ENCODE data around the gene LRP4. TPM values are rescaled to one million over a fixed set of nuclear protein-coding genes. Genes with fewer than 3 reads are reported as not detected.

LRP4 gene
- total RNA-seq, 2 donors from 2014 or later = 10.6 to 20.4 TPM

DNA sequence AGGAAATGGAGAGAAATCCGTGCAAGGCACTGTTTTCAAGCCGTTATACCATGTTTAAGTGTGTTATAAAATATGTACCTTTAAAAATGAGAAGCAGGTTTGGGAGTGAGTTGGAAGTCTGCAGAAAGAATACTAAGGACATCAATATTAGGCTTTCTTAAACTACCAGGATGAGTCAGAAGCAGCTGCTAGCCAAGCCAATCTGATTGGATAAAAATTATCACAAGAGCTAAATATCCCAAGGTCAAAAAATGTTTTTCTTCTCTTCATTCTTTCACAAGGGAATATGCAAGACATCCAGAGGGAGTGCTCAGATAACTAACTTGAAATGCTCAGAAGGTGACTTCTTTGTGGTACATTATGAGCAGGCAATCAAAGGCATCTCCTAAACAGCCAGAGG is 53.0 kb downstream of the LRP4 start:
- H3K9me3 ChIP-seq = no peaks in the 10 kb centered on the region
- no peak for ATAC-seq
- H3K4me1 ChIP-seq = no peaks in the 10 kb centered on the region
- intact Hi-C loops (cut with DNase I) = no loop called here
- TF ChIP-seq POLR2A (IDR thresholded peaks at IDR 0.05) = no peak
- TF ChIP-seq, protein P1, sequence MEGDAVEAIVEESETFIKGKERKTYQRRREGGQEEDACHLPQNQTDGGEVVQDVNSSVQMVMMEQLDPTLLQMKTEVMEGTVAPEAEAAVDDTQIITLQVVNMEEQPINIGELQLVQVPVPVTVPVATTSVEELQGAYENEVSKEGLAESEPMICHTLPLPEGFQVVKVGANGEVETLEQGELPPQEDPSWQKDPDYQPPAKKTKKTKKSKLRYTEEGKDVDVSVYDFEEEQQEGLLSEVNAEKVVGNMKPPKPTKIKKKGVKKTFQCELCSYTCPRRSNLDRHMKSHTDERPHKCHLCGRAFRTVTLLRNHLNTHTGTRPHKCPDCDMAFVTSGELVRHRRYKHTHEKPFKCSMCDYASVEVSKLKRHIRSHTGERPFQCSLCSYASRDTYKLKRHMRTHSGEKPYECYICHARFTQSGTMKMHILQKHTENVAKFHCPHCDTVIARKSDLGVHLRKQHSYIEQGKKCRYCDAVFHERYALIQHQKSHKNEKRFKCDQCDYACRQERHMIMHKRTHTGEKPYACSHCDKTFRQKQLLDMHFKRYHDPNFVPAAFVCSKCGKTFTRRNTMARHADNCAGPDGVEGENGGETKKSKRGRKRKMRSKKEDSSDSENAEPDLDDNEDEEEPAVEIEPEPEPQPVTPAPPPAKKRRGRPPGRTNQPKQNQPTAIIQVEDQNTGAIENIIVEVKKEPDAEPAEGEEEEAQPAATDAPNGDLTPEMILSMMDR (IDR thresholded peaks at IDR 0.05) = no peak
- peaks cover 0 to 18% of the 10 kb centered on the region in 2 donors for H3K36me3 ChIP-seq (replicated peaks in 1 of 2; ENCODE audit: insufficient read depth in 1 of 2, low read depth in 2 of 2)
- no peaks in the 10 kb centered on the region for H3K27me3 ChIP-seq
- H3K4me3 ChIP-seq = no peak overlapping the region
- 67 to 75% methylated on average over 2 of the region's 2 CpGs for WGBS, 2 donors
- DNase-seq = no peak
- no peak overlapping the region for H3K27ac ChIP-seq

GRCh38 chr11:46860218-46860617 is 58.1 kb downstream of the LRP4 start:
- H3K27ac ChIP-seq = no peak overlapping the region
- H3K27me3 ChIP-seq = no peaks in the 10 kb centered on the region
- WGBS, 2 donors = 83 to 86% methylated on average over 4 of the region's 4 CpGs
- H3K4me3 ChIP-seq = no peak overlapping the region
- intact Hi-C loops (cut with DNase I) = no loop called here
- DNase-seq (no peak), ATAC-seq (no peak)
- TF ChIP-seq, protein P1 (IDR thresholded peaks at IDR 0.05) = no peak
- no peak for TF ChIP-seq POLR2A (IDR thresholded peaks at IDR 0.05)
- peaks cover 0 to 13% of the 10 kb centered on the region in 2 donors for H3K36me3 ChIP-seq (replicated peaks in 1 of 2; ENCODE audit: insufficient read depth in 1 of 2, low read depth in 2 of 2)
- no peaks in the 10 kb centered on the region for H3K9me3 ChIP-seq
- no peaks in the 10 kb centered on the region for H3K4me1 ChIP-seq

DNA sequence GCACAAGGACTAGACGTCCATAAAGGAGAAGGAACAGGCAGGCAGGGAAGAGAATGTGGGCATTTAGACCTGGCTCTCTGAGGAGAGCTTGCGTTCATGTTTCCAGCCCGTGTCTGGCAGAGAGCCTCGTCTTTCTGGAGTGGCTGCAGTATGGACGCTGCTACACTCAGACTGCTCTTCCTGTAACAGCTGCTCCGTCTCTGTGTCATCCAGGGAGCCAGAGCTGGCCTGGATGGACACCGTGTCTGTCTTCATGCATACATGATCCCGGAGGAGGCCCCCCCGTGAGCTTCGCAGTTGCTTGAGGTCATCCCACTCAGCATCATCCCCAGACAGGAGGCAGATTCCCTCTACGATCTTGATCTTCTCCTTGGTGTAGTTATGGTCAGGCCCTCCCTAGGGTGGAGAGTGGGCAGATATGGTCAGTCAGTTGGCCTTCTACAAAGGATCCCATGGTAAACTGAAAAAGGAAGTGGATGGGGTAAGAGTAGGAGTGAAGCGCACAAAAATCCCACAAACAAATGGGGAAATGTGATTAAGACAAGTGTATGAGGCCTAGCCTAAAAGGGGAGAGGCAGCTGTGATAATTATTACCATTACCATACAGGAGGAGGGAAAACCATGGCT is 59.3 kb downstream of the LRP4 start:
- ATAC-seq = no peak

DNA sequence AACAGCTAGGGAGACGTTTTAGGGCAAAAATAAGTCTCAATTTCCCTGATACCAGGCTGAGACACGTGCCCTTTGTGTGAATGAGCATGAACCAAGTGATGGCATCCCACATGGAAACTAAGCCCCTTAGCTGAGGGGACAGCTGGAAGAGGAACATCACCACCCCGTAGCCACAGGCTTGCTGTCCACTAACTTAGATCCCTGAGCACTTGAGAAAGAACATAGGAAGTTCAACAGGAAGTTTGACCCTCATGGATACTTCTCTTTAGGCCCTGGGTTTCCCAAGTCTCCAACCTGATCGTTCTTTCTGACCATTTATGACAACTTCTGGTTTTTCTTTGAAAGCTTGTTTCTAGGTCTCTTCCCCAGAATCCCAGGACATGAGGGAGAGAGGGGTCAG is 60.7 kb downstream of the LRP4 start:
- ATAC-seq (no peak), DNase-seq (peak in 1 of 4 donors; percentile 12)
- Histone ChIP-seq H3K36me3 (replicated peaks in 1 of 2; ENCODE audit: insufficient read depth in 1 of 2, low read depth in 2 of 2) (peaks cover 0 to 3% of the 10 kb centered on the region in 2 donors), H3K27me3 (no peaks in the 10 kb centered on the region), H3K4me1 (no peaks in the 10 kb centered on the region), H3K9me3 (no peaks in the 10 kb centered on the region), H3K4me3 (no peak overlapping the region), H3K27ac (peak overlapping the region in 1 of 4 donors; percentile 4)
- 56 to 68% methylated on average over 4 of the region's 4 CpGs for WGBS, 2 donors
- TF ChIP-seq POLR2A (IDR thresholded peaks at IDR 0.05) = no peak
- TF ChIP-seq, protein P1 (IDR thresholded peaks at IDR 0.05) = no peak
- intact Hi-C loops (cut with DNase I) = no loop called here

More for the DNA sequence above, 59.3 kb downstream of the LRP4 start:
- Histone ChIP-seq H3K27me3 (no peaks in the 10 kb centered on the region), H3K36me3 (replicated peaks in 1 of 2; ENCODE audit: insufficient read depth in 1 of 2, low read depth in 2 of 2) (peaks cover 0 to 5% of the 10 kb centered on the region in 2 donors), H3K9me3 (no peaks in the 10 kb centered on the region), H3K27ac (no peak overlapping the region), H3K4me3 (no peak overlapping the region), H3K4me1 (no peaks in the 10 kb centered on the region)
- 83 to 86% methylated on average over 9 to 12 of the region's 12 CpGs for WGBS, 2 donors
- intact Hi-C loops (cut with DNase I) = no loop called here
- peak in 1 of 4 donors; percentile 3 for DNase-seq
- TF ChIP-seq POLR2A (IDR thresholded peaks at IDR 0.05) = no peak
- TF ChIP-seq, protein P1 (IDR thresholded peaks at IDR 0.05) = no peak

All from body of pancreas (tissue), 4 donors.